ENCODE measurements around the gene ALS2. TPM values are rescaled to one million over a fixed set of nuclear protein-coding genes. Genes with fewer than 3 reads are reported as not detected.
"Not testable (repeated sequence)": the region's sequence is repeated elsewhere in the genome, so short reads cannot be mapped to it uniquely, and the experiment has no call there.

The ALS2 gene
- total RNA-seq, 1 experiment from 2014 or later = 47.5 TPM

DNA sequence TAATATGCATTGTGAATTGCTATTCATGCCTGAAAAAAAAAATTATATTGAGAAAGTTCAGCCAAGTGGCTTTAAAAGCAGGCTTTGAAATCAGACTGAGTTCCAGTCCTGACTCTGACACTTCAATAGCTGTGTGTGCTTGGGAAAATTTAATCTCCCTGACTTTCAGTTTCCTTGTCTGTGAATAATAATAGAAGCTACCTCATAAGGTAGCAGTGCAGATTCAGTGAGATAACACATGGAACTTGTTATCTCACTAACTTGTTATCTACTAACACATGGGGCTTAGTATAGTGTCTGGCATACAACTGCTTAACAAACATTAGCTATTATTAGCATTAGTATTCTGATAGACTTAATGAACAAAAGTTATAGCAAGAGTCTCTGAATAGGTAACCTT, 14.9 kb downstream of the ALS2 start:
- CTCF ChIA-PET = no interaction called here
- Histone ChIP-seq H3K4me1 (ENCODE audit: control insufficient read depth, insufficient read depth, low read length) (peaks cover 12% of the 10 kb centered on the region; the same call in 1 of the 2 replicates), H3K27me3 (ENCODE audit: control insufficient read depth, insufficient read depth, low read length) (no peaks in the 10 kb centered on the region), H3K9me3 (ENCODE audit: control insufficient read depth, insufficient read depth, low read depth, low read length) (no peaks in the 10 kb centered on the region), H3K36me3 (ENCODE audit: control insufficient read depth, insufficient read depth, low read length) (peaks cover 20% of the 10 kb centered on the region), H3K27ac (ENCODE audit: low read length) (no peak overlapping the region), H3K4me3 (ENCODE audit: low read depth in 2 of 2, low read length in 2 of 2) (no peak overlapping the region)
- no peak for ATAC-seq
- intact Hi-C loops (cut with micrococcal nuclease; ENCODE audit: unreplicated experiment) = no loop called here
- POLR2A ChIA-PET = no interaction called here
- BruUV-seq (replicated peaks) = no TSS peak
- in situ Hi-C loops (cut with HindIII; ENCODE audit: low pct_unique_long_range_greater_than_20kb, low sequenced_read_pairs) = no loop called here
- TF ChIP-seq TCF7L2 (IDR thresholded peaks at IDR 0.05; ENCODE audit: low read depth, low read length) = no peak
- TF ChIP-seq, protein P1, sequence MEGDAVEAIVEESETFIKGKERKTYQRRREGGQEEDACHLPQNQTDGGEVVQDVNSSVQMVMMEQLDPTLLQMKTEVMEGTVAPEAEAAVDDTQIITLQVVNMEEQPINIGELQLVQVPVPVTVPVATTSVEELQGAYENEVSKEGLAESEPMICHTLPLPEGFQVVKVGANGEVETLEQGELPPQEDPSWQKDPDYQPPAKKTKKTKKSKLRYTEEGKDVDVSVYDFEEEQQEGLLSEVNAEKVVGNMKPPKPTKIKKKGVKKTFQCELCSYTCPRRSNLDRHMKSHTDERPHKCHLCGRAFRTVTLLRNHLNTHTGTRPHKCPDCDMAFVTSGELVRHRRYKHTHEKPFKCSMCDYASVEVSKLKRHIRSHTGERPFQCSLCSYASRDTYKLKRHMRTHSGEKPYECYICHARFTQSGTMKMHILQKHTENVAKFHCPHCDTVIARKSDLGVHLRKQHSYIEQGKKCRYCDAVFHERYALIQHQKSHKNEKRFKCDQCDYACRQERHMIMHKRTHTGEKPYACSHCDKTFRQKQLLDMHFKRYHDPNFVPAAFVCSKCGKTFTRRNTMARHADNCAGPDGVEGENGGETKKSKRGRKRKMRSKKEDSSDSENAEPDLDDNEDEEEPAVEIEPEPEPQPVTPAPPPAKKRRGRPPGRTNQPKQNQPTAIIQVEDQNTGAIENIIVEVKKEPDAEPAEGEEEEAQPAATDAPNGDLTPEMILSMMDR (IDR thresholded peaks at IDR 0.05) = no peak
- TF ChIP-seq POLR2AphosphoS5 (IDR thresholded peaks at IDR 0.05; ENCODE audit: low read depth, low read length) = no peak
- no peak for TF ChIP-seq REST (IDR thresholded peaks at IDR 0.05; ENCODE audit: insufficient read depth in 1 of 2, low read depth in 2 of 2, low read length in 1 of 2)
- no peak for TF ChIP-seq SIN3A (IDR thresholded peaks at IDR 0.05; ENCODE audit: borderline replicate concordance, insufficient read depth, low read depth, low read length)
- no peak for DNase-seq (ENCODE audit: low read depth, low spot score)

- POLR2A ChIA-PET; H3K9me3 ChIP-seq (ENCODE audit: control insufficient read depth, insufficient read depth, low read depth, low read length); ATAC-seq; H3K4me1 ChIP-seq (ENCODE audit: control insufficient read depth, insufficient read depth, low read length); in situ Hi-C loops (cut with HindIII; ENCODE audit: low pct_unique_long_range_greater_than_20kb, low sequenced_read_pairs); H3K4me3 ChIP-seq (ENCODE audit: low read depth in 2 of 2, low read length in 2 of 2); intact Hi-C loops (cut with micrococcal nuclease; ENCODE audit: unreplicated experiment); BruUV-seq (replicated peaks); H3K27me3 ChIP-seq (ENCODE audit: control insufficient read depth, insufficient read depth, low read length); H3K27ac ChIP-seq (ENCODE audit: low read length); DNase-seq (ENCODE audit: low read depth, low spot score): not testable (repeated sequence)
- peaks cover 27% of the 10 kb centered on the region for H3K36me3 ChIP-seq (ENCODE audit: control insufficient read depth, insufficient read depth, low read length)
- CTCF ChIA-PET = interaction anchor here (0.7 kb wide), 1 partner anchor 8 kb away, joined by 3 read pairs; no protein-coding TSS in a partner anchor
Measured at GRCh38 chr2:201764469-201764868, 16.3 kb downstream of the ALS2 start.

- in situ Hi-C loops (cut with HindIII; ENCODE audit: low pct_unique_long_range_greater_than_20kb, low sequenced_read_pairs) = no loop called here
- no peaks in the 10 kb centered on the region for H3K27me3 ChIP-seq (ENCODE audit: control insufficient read depth, insufficient read depth, low read length)
- POLR2A ChIA-PET = interaction anchor here (0.6 kb wide), 1 partner anchor 32 kb away, joined by 3 read pairs; no protein-coding TSS in a partner anchor
Measured at GRCh38 chr2:201761101-201761500, 19.6 kb downstream of the ALS2 start.

More at GRCh38 chr2:201761101-201761500, 19.6 kb downstream of the ALS2 start:
- intact Hi-C loops (cut with micrococcal nuclease; ENCODE audit: unreplicated experiment) = no loop called here
- H3K4me3 ChIP-seq (ENCODE audit: low read depth in 2 of 2, low read length in 2 of 2) = no peak overlapping the region
- no peak for DNase-seq (ENCODE audit: low read depth, low spot score)
- H3K4me1 ChIP-seq (ENCODE audit: control insufficient read depth, insufficient read depth, low read length) = no peaks in the 10 kb centered on the region
- no peak overlapping the region for H3K27ac ChIP-seq (ENCODE audit: low read length)
- no peaks in the 10 kb centered on the region for H3K9me3 ChIP-seq (ENCODE audit: control insufficient read depth, insufficient read depth, low read depth, low read length)
- TF ChIP-seq, protein P1 (IDR thresholded peaks at IDR 0.05) = no peak
- no TSS peak for BruUV-seq (replicated peaks)
- no peak for ATAC-seq
- CTCF ChIA-PET = no interaction called here
- H3K36me3 ChIP-seq (ENCODE audit: control insufficient read depth, insufficient read depth, low read length) = peaks cover 42% of the 10 kb centered on the region

Measured in Panc1 (cell line).